Measurements from ENCODE around the gene STRA8. TPM values are rescaled to one million over a fixed set of nuclear protein-coding genes. Genes with fewer than 3 reads are reported as not detected.

STRA8 gene
- total RNA-seq, 1 experiment from 2014 or later: not detected

DNA sequence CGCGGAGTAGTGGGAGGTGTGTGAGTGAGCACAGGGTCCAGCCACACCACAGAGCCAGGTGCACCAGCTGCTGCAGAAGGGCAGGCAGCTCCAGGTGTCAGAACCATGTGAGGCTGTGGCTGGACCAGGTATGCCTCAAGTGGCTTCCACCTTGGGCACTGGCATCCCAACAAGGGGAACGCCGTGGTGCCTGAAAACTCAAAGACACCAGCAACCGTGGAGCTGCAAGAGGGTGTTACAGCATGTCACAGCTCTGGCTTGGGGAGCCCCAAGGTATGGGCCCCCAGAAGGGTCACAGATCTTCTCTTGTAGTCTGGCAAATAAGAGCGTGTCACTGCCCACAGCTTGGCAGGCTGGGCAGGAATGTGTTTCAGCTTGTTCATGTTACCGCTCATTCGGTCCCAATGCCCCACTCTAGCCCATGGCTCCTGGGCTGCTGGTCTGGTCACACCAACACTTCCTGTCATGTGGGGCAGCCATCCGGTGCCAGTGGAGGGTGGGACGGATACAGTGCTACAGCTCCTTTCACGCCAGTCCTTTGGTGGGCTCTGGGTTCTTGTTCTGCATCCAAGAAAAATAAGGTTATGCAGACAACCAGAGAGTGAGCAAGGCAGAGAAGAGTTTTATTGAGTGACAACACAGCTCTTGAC, 29.8 kb downstream of the STRA8 start:
- DNase-seq (ENCODE audit: low read depth): no peak

DNA sequence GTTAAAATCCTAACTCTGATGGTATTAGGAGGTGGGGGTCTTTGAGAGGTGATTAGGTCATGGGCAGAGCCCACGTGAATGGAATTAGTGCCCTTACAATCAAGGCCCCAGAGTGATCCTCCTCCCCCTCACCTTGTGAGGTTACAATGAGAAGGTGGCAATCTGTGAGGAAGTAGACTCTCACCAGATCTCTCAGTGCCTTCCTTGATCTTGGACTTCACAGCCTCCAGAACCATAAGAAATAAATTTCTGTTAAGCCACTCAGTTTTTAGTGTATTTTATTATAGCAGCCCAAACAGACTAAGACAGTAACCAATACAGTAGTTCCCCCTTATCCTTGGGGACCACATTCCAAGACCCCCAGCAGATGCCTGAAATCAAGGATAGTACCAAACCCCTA, 32.0 kb downstream of the STRA8 start:
- no peak for DNase-seq (ENCODE audit: low read depth)

DNA sequence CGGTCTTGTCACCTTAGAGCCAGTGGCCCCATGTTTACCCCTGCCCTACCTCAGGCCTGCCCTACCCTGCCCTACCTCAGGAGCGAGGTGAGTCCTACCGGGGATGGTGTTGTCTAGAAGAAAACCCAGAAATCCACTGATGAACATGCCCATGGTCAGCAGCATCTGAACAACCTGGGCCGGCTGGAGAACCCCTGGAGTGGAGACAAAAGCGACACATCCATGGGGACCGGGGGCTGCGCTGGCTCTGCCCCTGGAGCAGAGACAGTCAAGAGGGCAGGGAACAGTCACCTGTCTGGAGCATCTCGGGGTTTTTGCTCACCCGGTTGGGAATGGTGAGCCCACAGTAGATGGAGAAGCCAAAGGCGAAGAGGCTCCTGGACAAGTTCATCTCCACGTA, 36.3 kb downstream of the STRA8 start:
- DNase-seq (ENCODE audit: low read depth): no peak

DNA sequence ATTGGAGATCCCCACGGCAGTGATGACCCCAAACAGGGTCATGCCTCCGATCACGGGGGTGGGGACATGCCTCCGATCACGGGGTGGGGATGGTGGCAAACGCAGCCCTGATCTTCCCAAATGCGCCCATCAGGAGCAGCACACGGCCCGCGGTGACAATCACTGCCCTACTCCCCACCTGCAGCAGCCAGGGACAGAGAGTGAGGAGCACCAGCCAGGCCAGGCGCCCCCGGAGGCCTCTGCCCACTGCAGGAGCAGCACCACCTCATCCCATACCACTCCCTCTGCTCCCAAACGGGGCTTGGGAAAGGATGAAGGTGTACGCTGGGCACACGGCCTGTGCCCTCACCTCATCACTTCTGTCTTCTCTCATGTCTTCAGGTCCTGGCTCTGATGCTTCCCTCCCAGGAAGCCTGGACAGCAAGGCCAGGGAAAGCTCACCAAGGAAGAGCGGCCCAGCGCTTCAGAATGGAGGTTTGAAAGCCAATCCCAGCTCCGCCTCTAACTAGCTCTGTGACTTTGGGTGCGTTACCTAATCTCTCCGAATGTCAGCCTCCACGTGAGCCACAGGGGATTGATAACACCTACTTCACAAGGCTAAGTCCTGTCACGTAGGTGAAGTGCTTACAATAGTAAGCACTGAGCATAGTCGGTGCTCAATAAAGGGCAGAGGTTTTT, 37.1 kb downstream of the STRA8 start:
- no peak for DNase-seq (ENCODE audit: low read depth)

DNA sequence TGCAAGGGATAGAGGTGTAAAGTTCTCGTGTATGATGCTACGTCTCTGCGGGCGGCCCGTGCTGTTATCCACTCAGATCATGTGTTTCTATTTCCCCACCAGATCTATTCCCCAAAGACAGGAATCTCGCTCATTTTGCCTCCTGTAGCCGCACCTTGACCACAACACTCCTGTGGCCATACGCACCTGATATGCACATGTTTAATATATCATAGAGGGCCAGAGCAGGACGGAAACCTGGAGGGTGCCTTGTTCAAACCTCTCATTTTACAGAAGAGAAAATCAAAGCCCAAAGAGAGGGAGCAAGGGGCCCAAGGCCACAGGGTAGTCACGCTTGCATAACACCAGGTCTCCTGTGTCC, 37.6 kb downstream of the STRA8 start:
- no peak for DNase-seq (ENCODE audit: low read depth)

DNA sequence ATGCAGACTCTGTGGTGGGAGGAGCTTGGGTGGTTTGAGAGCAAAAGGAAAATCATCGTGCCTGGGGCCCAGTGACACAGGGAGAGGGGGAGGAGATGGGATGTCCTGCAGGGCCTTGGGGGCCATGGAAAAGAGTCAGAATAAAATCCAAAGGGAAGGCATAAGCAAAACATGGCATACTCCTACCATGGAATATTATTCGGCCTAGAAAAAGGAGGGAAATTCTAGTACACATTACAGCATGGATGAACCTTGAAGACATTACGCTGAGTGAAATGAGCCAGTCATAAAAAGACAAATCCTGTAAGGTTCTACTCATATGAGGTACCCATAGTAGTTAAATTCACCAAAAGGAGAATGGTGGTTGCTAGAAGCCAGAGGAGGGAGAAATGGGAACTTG, 38.7 kb downstream of the STRA8 start:
- DNase-seq (ENCODE audit: low read depth): no peak

DNA sequence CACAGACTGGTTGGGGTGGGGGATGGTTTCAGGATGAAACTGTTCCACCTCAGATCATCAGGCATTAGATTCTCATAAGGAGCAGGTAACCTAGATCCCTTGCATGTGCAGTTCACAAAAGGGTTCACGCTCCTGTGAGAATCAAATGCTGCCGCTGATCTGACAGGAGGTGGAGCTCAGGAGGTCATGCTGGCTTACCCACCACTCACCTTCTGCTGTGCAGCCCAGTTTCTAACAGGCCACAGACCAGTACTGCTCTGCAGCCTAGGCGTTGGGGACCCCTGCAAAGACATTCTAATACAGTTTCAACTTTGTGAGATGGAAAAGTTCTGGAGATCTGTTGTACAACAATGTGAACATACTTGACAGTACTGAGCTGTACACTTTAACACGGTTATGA, 39.9 kb downstream of the STRA8 start:
- no peak for DNase-seq (ENCODE audit: low read depth)

DNA sequence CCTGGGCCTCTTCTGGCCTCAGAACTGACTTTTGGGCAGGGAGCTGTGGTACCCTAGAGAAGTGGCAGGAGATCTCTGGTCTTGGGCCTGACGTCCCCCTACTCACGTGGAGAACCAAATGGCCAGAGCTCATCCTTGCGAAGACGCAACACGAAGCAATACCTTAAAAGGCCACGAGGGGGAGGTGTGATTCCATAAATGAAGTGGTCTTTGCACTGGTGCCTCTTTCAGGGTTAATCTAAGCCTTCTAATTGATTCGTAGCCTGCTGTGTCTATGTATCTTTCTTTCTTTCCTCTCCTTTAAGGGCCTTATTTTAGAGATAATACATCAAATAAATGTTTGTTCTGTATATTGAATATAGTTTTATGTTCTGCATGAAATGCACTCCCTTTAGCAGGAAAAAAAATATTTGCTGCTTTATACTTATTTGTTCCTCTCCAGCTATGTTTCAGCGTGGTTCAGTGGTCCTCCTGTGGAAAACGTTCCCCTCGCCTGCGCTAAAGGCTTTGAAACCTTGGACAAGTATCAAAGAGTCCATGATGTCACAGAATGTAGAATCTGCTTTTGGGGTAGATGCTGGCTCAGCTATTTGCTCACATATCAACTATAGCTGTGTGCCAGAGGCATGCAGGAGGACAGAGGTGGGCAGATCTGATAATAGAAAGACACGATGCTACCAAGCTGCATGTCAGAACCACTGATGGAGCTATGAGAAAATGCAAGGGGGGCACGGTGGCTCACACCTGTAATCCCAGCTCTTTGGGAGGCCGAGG, 41.0 kb downstream of the STRA8 start:
- peak; percentile 76 for DNase-seq (ENCODE audit: low read depth)

DNA sequence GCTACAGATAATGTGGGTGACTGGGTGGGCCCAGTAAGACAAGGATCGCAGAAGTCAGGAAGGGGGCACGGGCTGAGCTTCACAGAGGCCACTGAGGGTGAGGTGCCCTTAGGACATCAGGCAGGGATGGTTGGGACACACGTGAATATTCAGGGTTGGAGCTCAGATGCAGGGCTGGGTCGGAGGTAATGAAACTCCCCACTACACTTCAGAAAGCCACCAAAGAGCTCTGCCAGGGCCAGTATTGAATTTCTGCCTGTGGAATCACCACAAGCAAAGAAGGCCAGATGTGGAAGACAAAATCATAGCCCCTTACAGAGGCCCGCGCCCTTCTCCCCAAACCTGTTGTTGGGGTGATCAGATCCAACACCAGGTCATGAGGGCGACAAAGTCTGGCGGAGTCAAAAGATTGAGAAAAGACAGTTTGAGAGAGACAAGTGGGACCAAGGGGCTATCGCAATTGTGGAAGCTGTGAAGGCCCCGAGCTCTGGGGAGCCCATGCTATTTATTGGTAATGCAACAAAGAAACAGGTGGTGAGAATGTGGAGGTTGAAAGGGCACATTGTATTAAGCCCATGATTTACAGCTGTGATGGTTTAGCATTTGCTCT, 42.4 kb downstream of the STRA8 start:
- no peak for DNase-seq (ENCODE audit: low read depth)

DNA sequence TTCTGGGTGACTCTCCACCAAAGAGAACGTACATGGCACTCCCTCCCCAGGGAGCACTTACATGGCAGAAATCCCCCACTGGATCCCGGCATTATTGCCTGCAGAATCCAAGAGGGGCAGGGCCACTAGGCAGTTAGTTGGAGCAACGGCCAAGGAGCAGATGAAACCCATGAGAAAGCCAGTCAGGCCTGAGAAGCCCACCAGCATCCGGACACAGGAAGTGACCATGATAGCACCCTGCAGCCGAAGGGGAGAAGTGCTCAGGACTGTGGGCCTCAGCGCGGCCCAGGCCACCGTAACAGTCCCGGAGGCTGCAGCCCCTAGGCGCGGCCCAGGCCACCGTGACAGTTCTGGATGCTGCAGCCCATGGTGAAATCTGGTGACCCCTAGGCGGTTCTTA, 43.5 kb downstream of the STRA8 start:
- DNase-seq (ENCODE audit: low read depth): no peak

DNA sequence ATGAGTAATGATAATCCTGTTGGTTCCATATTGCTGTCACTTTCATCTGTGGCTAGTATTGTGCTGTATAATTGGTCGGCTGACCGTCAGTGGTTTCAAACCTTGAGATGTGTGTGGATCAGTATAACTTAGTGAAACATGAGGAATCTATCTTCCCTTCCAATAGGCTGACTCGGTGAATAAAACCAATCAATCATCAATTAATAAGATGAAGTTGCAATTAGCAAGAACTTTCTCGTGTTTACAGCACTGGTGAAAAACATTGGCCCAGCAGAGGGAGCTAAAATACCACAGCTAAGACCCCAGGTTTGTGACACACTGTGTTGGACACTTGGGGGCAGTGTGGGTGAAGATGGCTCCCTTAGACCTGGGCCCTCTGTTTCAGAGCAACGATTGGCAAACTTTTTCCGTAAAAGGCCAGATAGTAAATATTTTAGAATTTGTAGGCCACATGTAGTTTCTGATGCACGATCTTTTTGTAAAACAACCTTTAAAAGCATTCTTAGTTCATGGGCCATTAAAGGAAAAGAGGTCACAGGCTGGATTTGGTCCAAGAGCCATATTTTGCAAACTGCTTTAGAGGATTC, 47.8 kb downstream of the STRA8 start:
- peak; percentile 85 for DNase-seq (ENCODE audit: low read depth)

DNA sequence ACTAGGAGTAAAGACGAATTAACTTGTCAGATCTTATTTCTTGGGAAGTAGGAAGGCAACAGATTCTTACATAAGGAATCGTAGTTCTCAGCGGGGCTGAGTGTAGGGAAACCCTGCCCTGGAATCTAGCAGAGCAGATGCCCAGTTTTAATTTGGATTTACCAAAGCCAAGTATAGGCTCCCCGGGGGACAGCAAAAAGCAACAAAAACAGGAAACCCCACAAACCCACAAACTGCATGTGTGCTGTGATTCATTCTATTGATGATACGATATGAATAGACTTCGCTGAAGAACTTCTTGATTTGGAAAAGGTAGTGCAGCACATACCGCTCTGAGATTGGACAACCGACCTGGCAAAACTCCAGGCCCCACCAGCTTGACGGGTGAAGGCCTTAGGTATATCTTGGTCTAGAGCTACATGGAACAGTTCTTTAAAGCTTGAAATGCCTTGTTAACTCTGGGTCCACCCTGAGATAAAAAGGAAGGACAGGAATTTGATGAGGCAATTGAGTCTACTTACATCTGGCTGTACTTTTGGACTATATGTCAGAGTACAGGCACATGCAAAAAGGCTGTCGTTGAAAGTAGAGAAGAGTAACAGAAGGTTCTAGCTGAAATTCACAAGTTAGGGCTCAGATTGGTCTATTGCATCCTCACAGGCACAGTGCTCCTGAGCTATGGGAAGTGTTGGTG, 49.1 kb downstream of the STRA8 start:
- DNase-seq (ENCODE audit: low read depth): peak; percentile 79

DNA sequence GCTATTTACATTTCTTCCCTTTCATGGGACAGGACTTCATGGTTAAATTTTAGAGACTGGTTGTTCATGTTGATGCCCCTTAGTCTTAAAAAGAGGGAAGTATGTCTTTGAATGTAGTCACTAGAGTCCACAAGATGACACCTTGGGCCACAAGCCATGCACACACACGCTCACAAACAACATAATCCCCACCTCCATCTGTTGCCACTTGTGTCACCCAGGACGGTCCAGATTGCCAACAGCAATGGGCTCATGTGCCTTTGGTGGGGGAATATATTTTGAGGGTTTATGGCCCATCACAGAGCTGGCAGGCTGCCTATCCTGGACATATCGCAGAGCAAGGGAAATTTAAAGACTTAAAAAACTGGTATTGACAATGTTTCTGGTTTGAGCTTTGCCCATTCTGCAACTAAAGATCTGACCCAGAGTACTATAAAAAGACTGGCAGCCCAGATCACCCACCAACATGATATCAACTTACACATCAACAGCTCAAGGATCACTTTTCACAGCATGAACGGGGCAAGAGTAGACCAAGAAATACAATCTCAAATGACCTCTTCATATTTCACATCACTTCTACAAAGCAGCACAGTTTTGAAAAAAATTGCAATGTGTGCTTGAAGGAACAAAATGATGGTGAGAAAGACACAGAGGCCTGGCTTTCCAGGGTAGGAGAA, 50.5 kb downstream of the STRA8 start:
- DNase-seq (ENCODE audit: low read depth): peak; percentile 18

DNA sequence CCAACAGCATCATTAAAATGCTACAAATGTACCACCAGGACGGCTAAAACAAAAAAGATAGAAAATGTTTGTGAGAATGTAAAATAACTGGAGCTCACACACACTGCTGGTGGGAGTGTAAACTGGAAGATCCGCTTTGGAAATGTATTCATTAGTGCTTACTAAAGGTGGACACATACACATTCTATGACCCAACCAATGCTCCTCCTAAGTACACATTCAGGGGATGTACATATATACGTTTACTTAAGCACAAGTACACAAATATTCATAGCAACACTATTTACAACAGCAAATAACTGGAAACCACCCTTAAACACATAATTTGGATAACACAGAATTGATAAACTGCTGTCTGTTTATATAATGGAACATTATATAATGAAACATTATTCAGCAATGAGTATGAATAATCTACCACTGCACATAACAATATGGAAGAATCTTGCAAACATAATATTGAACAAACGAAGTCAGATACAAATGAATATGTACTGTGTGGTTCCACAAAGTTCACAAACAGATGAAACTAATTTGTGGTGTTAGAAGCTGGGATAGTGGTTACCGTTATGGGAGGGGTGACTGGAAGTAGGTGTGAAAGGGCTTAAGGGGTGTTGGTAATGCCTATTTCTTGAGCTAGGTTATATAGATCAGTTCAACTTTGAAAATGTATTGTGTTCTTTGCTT, 52.1 kb downstream of the STRA8 start:
- no peak for DNase-seq (ENCODE audit: low read depth)

DNA sequence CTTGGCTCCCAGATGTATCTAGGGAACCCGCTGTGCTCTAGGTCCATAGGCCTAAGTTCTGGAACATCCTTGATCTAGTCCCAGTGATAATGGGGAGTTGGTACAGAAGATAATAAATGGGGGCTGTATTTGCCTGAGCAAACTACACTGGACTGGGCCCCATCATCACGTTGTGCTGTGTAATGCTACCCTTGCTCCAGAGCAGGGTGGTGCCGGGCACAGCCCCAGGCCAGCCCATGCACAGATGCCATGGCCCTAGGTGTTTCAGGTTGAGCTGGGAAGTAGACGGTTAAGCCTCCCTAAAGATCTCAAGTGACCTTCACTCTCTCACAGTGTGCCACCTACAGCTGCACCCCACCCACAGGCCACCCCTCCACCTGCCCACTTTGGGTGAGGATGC, 53.2 kb downstream of the STRA8 start:
- no peak for DNase-seq (ENCODE audit: low read depth)

DNA sequence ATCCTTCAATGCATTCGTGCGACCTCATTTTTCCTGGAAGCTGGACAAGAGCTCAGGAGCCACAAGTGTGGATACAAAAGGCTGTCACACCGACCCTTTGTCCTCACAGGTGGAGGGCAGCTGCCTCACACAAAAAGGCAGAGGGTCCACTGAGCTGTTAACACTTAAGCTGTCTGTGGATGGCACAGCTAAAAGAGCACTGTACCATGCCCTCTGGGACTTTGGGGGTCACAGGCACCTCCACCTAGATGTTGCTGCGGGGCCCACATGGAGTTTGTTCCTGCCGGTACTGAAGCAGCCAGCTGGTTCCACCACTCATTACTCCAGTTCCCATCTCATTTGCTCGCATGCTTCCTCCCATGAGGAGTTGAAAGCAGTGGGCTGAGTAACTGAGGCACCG, 57.0 kb downstream of the STRA8 start:
- DNase-seq (ENCODE audit: low read depth): no peak

DNA sequence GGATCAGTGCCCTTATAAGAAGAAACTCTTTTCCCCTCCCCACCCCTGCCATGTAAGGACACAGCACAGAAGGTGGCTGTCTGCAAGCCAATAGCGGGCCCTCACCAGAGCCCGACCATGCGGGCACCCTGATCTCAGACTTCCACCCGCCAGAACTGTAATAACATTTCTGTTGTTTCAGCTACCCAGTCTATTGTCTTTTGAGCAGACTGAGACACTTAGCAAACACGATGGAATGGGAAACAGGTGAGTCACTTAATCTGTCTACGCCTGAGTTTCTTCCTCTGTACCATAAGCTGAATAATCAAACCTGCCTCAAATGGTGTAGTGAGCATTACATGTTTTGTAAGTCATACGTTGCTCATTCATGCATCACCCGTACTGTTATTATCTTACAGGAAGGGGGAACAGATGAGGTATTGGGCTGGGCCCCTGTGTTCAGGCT, 58.2 kb downstream of the STRA8 start:
- peak; percentile 80 for DNase-seq (ENCODE audit: low read depth)

DNA sequence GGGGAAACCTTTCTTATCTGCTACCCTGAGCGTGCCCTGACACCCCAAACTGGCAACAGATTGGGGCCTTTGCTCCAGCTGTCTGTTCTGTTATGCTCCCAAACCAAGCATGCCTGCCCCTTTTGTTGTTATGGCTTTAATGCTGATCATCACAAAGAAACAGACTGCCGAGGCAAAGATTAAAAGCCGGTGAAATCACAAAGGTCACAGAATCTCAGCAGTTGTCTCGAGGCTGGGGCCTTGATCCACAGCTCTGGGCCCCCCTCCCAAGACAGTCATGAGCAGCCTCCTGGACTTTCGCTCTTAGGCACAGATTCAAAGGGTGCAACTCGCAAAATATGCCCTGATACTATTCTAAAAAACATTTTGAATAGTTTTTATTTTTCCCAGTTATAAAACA, 65.6 kb downstream of the STRA8 start:
- no peak for DNase-seq (ENCODE audit: low read depth)

DNA sequence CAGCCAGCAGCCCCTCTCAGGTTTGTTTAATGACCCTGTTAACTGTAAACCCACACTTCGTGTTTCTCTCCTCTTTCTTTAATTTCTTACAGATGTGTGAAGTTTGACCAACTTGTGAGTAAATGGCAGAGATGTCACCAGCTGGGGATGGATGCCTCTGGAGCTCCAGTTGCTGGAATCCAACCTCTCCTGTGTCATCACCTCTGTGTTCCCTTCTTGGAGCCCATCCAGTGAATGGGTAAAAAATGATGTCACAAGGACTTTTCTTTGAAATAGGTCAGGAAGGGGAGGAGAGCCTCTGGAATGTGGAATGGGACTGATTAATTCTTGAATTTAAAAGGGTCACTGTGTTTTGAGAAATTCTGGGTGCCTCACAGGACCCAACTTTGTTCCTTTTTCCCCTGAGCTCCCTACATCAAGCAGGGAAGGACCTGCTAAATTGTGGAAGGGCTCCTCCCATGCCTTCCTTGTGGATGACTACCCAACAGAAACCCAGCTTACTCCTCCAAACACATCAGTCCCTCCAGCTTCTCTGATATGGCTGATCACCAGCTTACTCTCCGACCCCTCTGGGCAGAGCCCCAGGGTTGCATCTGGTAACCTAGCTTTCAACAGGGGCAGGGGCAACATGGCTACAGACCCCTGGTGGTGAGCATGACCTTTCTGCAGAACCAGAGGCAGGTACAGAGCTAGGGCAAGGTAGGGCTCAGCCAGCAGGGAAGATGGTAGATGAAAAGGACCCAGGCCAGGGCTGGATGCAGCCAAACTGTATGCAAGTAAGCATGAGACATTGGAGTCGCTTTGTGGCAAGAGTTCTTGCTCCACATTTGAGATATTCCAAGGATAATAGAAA, 67.5 kb downstream of the STRA8 start:
- DNase-seq (ENCODE audit: low read depth): peak; percentile 29

All from LHCN-M2 (cell line).